ENCODE measurements around the gene POLR3E.

- no peak for TF ChIP-seq ZBTB33 (IDR thresholded peaks at IDR 0.05)
- TF ChIP-seq SP1 (IDR thresholded peaks at IDR 0.05): no peak
- no peak for TF ChIP-seq RAD21 (IDR thresholded peaks at IDR 0.05)
- no peak for TF ChIP-seq CTCF (IDR thresholded peaks at IDR 0.05; ENCODE audit: low read depth, low read length, missing input control)
- TF ChIP-seq JUND (IDR thresholded peaks at IDR 0.05): no peak
These were observed 26.2 kb downstream of the POLR3E start for GRCh38 chr16:22323173-22323958.
